NT2/D1 (cell line): Measurements from ENCODE around the gene TMEM43.
"Not testable (repeated sequence)": the region's sequence is repeated elsewhere in the genome, so short reads cannot be mapped to it uniquely, and the experiment has no call there.

Experiments
- DNase-seq: peaks from one replicate; pipeline ENCODE4 v3.0.0-alpha.2; 2011; ENCODE audit warnings: low read depth, low spot score
- H3K27me3 ChIP-seq: 2 replicates; pipeline ENCODE4 v1.6.0; 2011; ENCODE audit warnings: mild to moderate bottlenecking; ENCODE audit not compliant: insufficient read length, insufficient read depth
- H3K36me3 ChIP-seq: 2 replicates; pipeline ENCODE4 v1.6.1; 2011; ENCODE audit warnings: mild to moderate bottlenecking, low read length, mixed read lengths; ENCODE audit not compliant: insufficient read depth, insufficient read length
- H3K4me1 ChIP-seq: 2 replicates; pipeline ENCODE4 v1.5.1; 2011; ENCODE audit not compliant: insufficient read depth, insufficient read length
- H3K4me3 ChIP-seq: 2 replicates; pipeline ENCODE4 v1.5.1; 2011; ENCODE audit warnings: low read depth; ENCODE audit not compliant: insufficient read length
- H3K9ac ChIP-seq: 2 replicates; pipeline ENCODE4 v1.6.0; 2011; ENCODE audit warnings: low read depth; ENCODE audit not compliant: insufficient read length
- H3K9me3 ChIP-seq: 2 replicates; pipeline ENCODE4 v1.5.1; 2011; ENCODE audit warnings: mild to moderate bottlenecking, low read length; ENCODE audit not compliant: insufficient read depth
- SUZ12 ChIP-seq: IDR thresholded peaks from 2 replicates; pipeline ENCODE4 v1.6.1; 2011; ENCODE audit not compliant: insufficient read length, insufficient read depth; ENCODE audit errors: extremely low read depth
- YY1 ChIP-seq: IDR thresholded peaks from 2 replicates; pipeline ENCODE4 v1.6.1; 2011; ENCODE audit not compliant: insufficient read length, insufficient read depth
- ZNF274 ChIP-seq: IDR thresholded peaks from 2 replicates; pipeline ENCODE4 v1.6.1; 2011; ENCODE audit warnings: mild to moderate bottlenecking, low read depth, low read length

The TMEM43 gene

GRCh38 chr3:14118400-14119381, 6.2 kb upstream of the TMEM43 start:
- no peak overlapping the region for H3K4me3 ChIP-seq
- no peak for TF ChIP-seq YY1
- no peak for TF ChIP-seq ZNF274
- no peak for TF ChIP-seq SUZ12
- peaks cover 3% of the 10 kb centered on the region for H3K4me1 ChIP-seq
- no peaks in the 10 kb centered on the region for H3K27me3 ChIP-seq
- H3K9me3 ChIP-seq = peaks cover 43% of the 10 kb centered on the region
- DNase-seq = no peak
- peaks cover 73% of the 10 kb centered on the region for H3K36me3 ChIP-seq
- no peak overlapping the region for H3K9ac ChIP-seq

GRCh38 chr3:14119651-14120050, 5.2 kb upstream of the TMEM43 start:
- TF ChIP-seq ZNF274 (no peak), SUZ12 (no peak), YY1 (no peak)
- Histone ChIP-seq H3K9me3 (peaks cover 43% of the 10 kb centered on the region), H3K27me3 (no peaks in the 10 kb centered on the region), H3K4me3 (no peak overlapping the region), H3K9ac (no peak overlapping the region), H3K4me1 (peaks cover 3% of the 10 kb centered on the region), H3K36me3 (peaks cover 63% of the 10 kb centered on the region)
- DNase-seq = no peak

- H3K4me1 ChIP-seq = peaks cover 3% of the 10 kb centered on the region
- TF ChIP-seq ZNF274 (no peak), SUZ12 (no peak), YY1 (no peak)
- no peak for DNase-seq
- H3K27me3 ChIP-seq = no peaks in the 10 kb centered on the region
- peaks cover 43% of the 10 kb centered on the region for H3K9me3 ChIP-seq
- peaks cover 57% of the 10 kb centered on the region for H3K36me3 ChIP-seq
- H3K4me3 ChIP-seq = no peak overlapping the region
- no peak overlapping the region for H3K9ac ChIP-seq
Measured at GRCh38 chr3:14120111-14120920, 4.5 kb upstream of the TMEM43 start.

GRCh38 chr3:14120921-14121448, 3.9 kb upstream of the TMEM43 start:
- H3K4me1 ChIP-seq, DNase-seq, H3K9ac ChIP-seq, H3K27me3 ChIP-seq, H3K4me3 ChIP-seq: not testable (repeated sequence)
- peaks cover 51% of the 10 kb centered on the region for H3K36me3 ChIP-seq
- peaks cover 43% of the 10 kb centered on the region for H3K9me3 ChIP-seq

DNA sequence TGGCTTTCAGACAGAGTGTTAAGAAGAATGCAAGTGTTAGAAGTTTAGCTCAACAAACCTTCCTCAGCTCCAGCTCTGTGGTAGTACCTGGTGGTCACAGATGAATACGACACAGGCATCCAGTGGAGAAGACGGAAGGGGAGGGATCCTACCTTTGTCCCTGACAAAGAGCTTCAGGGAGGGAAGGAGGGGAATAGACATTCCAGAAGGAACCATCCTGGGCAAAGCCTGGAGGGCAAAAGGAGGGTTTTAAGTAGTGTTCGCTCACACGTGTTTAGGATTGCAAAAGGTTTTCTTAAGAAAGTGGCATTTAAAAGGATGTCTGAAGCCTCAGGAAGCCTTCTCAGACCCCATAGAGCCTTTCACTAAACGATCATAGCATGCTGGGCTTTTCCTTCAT, 3.0 kb upstream of the TMEM43 start:
- peaks cover 8% of the 10 kb centered on the region for H3K4me1 ChIP-seq
- DNase-seq = peak; percentile 28
- H3K9ac ChIP-seq = no peak overlapping the region
- peaks cover 52% of the 10 kb centered on the region for H3K36me3 ChIP-seq
- no peak for TF ChIP-seq ZNF274
- H3K4me3 ChIP-seq = no peak overlapping the region
- no peaks in the 10 kb centered on the region for H3K27me3 ChIP-seq
- peaks cover 43% of the 10 kb centered on the region for H3K9me3 ChIP-seq

- Histone ChIP-seq H3K36me3 (peaks cover 55% of the 10 kb centered on the region), H3K27me3 (no peaks in the 10 kb centered on the region), H3K4me3 (no peak overlapping the region), H3K9ac (no peak overlapping the region), H3K9me3 (peaks cover 43% of the 10 kb centered on the region), H3K4me1 (peaks cover 8% of the 10 kb centered on the region)
- TF ChIP-seq ZNF274 (no peak), YY1 (no peak), SUZ12 (no peak)
- DNase-seq = no peak
Measured at GRCh38 chr3:14122301-14122700, 2.6 kb upstream of the TMEM43 start.

DNA sequence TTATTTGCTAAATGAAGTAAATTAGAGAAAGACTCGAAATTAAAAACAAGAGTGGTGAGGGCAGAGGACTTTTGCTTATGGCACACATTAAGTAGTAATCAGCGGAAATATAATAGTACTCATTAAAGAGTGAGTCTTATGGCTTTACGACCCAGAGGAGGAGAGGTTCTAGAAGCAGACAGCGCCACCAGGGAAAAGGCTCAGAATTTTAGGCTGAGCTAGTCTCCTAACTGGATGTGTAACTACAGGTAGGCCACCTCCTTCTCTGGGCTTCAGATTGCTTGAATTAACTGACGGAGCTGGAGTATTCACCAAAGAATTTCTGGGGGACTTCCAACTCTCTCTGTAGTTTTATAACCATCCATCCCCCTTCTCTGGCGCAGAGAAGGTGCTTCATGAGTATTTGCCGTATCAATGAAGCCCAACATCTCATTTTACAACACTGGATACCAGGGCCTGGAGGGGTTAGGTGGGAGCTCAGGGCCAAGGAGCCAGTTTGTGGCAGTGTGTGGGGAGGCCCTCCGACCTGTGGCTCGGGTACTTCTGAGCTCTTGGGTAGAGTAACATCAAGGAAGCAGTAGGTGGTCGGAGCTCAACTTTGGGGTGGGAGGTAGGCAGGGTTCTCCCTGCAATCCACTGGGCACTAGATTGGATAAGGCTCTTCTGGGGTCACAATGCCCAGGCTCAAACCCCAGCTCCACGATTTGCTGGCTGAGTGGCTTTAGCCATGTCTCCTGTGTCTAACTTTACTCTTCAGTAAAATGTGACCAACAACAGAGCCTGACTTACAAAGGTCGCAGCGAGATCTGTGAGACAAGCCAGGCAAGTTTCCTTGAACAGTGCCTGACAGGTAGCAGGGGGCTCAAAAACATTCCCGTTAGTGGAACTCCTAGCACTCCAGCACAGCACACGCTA, 1.3 kb upstream of the TMEM43 start:
- H3K36me3 ChIP-seq = peaks cover 63% of the 10 kb centered on the region
- TF ChIP-seq YY1 = no peak
- TF ChIP-seq ZNF274 = no peak
- no peak for TF ChIP-seq SUZ12
- H3K4me1 ChIP-seq = peaks cover 5% of the 10 kb centered on the region
- no peak for DNase-seq
- peak overlapping the region; percentile 97 for H3K4me3 ChIP-seq
- H3K9ac ChIP-seq = peak overlapping the region; percentile 70
- peaks cover 43% of the 10 kb centered on the region for H3K9me3 ChIP-seq
- no peaks in the 10 kb centered on the region for H3K27me3 ChIP-seq
